ENCODE results near the gene GATA5.

The GATA5 gene

GRCh38 chr20:62487118-62487517 is 11.3 kb upstream of the GATA5 start:
- no peak for DNase-seq (ENCODE audit: low spot score)

- no peak for DNase-seq (ENCODE audit: low spot score)
Measured at GRCh38 chr20:62486484-62486883, 10.7 kb upstream of the GATA5 start.

GRCh38 chr20:62485701-62486089 is 9.9 kb upstream of the GATA5 start:
- DNase-seq (ENCODE audit: low spot score): no peak

GRCh38 chr20:62485062-62485700 is 9.4 kb upstream of the GATA5 start:
- DNase-seq (ENCODE audit: low spot score): peak; percentile 62

- DNase-seq (ENCODE audit: low spot score): no peak
Measured at GRCh38 chr20:62484478-62484877, 8.7 kb upstream of the GATA5 start.

GRCh38 chr20:62483613-62484458 is 8.0 kb upstream of the GATA5 start:
- DNase-seq (ENCODE audit: low spot score): no peak

- DNase-seq (ENCODE audit: low spot score): no peak
Measured at GRCh38 chr20:62482974-62483373, 7.2 kb upstream of the GATA5 start.

DNA sequence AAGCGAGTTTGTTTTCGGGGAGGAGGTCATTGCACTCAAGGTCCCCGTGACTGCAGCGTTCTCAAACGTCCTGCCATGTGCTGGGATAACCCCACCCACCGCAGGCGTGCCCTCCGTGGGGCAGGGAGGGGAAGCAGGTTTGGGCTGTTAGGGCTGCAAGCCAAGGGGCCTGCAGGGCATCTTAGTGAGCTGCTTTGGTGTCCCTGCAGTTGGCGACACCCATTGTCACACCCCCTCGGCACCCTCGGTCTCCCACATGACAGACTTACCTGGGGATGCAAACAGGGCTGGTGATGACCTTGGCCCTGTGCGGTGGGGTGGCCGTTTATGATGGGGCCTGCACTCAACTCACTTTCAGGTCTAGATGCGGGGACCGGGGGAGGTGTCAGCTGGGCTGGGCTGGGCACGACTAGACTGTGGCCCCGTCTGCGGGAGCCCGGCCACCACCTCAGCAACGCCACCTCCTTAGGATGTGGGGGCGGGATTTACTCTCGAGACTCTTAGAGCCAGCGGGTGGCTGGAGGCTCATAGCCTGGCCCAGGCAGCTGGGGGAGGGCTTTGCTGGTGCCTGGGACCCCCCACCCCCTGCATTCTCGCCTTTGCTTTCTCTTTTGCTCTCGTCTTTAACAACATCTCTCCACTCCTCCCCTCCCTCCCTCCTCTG is 6.5 kb upstream of the GATA5 start:
- DNase-seq (ENCODE audit: low spot score): no peak

GRCh38 chr20:62481425-62482145 is 5.8 kb upstream of the GATA5 start:
- DNase-seq (ENCODE audit: low spot score): no peak

DNA sequence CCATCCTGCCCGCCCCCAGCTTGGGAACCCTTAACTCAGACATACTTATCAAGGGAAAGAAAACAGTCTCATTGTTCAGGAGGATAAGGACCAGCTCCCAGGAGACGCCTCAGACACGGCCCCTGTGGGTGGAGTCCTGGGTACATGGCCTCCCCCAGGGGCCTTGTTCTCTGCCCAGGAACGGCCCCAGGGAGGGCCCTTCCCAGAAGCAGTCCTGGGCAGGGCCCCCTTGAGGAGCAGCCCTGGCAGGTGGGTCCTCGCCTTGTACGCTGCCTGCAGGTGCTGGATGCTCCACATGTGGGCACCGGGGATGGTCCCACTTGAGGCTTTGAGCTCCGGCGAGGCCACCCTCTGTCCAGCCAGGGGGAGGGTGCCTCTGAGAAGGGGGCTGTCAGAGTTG is 4.5 kb upstream of the GATA5 start:
- no peak for DNase-seq (ENCODE audit: low spot score)

DNA sequence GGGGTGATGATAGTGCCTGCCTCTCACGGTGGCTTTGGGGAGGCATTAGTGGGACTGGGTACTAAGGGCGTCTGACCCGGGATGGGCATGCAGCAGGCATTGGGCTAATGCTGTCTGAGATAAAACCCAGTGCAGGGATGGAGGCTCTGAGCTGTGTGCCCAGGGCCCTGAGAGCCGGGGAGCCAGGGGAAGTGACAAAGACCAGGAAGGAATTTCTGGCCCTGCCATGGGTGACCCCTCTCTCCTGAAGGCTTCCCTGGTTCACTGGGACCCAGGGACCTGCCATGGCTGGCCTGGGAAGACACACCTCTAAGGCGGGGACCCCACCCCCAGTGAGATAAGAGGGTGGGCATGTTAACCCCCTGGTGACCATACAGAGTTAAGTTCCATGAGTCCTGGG is 3.9 kb upstream of the GATA5 start:
- no peak for DNase-seq (ENCODE audit: low spot score)

DNA sequence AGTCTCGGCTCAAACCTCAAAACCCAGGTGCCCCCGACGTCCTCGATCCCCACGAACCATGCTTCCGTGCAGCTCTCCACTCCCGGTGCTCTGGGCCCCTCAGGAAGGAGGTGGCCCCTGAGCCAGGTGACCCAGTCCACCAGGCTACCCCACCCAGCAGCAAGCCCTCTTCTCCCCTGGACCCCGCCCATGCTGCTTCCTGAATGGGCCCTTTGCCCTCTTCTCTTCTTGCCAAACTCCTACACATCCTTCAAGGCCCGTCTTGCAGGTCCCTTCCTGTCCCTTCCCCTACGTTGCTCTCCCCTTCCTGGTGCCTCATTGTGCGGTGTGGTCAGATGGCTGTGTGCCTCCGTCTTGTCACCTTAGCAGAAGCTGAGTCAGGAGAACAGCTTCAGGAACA is 3.4 kb upstream of the GATA5 start:
- DNase-seq (ENCODE audit: low spot score): no peak

GRCh38 chr20:62477669-62478455 is 2.1 kb upstream of the GATA5 start:
- DNase-seq (ENCODE audit: low spot score): no peak

GRCh38 chr20:62476056-62476838 is 452 bp upstream of the GATA5 start:
- peak; percentile 66 for DNase-seq (ENCODE audit: low spot score)

DNA sequence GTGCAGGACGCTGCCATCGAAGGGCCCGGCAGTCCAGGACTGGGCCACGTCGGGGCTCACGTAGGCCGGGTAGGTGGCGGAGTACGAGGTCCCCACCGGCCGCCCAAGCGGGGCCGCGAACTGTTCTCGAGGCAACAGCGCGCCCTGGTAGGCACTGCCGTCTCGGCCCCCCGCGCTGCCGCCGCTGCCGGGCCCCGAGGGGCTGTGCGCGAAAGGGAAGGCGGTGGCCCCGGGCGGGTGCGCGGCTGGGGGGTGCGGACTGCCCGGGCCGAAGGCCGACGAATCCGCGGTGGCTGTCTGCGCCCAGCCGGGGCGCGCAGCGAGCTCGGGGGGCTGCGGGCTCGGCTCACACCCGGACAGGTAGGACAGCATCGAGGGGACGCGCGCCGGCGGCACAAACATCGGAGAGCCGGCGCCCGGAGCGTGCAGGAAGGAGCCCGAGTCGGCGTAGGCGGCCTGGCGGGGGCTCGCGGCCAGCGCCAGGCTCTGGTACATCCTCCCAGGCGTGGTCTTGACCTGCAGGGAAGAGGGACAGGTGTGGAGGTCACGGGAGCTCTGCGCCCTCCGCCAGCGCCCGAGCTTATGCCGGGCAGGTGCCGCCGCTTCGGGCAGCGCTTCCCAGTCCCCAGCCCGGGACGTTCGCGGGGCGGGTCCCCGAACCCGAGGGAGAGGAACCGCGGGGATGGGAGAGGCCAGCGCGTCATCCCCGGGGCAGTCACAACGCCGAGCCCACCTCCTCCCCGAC is 596 bp downstream of the GATA5 start:
- no peak for DNase-seq (ENCODE audit: low spot score)

DNA sequence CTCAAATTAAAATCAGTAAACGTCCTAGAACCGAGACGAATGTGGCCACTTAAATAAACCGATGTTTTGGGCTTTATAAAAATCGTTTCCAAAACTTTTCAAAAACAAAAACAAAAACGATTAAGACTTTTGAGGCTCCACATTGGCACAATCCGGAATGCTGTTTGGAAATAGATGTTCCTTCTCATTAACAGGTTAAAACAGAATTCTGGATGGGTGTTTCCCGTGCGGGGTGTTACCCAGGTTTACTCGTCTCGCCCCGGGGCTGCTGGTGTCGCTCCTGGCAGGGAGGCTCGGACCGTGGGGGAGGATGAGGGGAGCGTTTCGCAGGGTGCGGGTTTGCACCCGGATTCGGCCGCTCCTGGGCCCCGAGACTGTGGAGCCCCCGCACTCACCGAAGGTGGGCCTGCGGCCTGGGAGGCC is 1.2 kb downstream of the GATA5 start:
- DNase-seq (ENCODE audit: low spot score): no peak

GRCh38 chr20:62473717-62474603 is 1.8 kb downstream of the GATA5 start:
- DNase-seq (ENCODE audit: low spot score): peak; percentile 72

- DNase-seq (ENCODE audit: low spot score): no peak
Measured at GRCh38 chr20:62472941-62473585, 2.7 kb downstream of the GATA5 start.
